Keratinocyte (primary cell): ENCODE data around the gene CCDC158.

Experiments
- CTCF ChIP-seq, 3 experiments: IDR thresholded peaks in 1 of 3; conservative IDR thresholded peaks in 1 of 3; optimal IDR thresholded peaks in 1 of 3; 2 replicates in 2 of 3; 3 replicates in 1 of 3; pipeline versions ENCODE3 to v1.5.1; 2011; ENCODE audit warnings: low read length in 3 of 3, mild to moderate bottlenecking in 3 of 3, moderate library complexity in 2 of 3, control low read depth in 1 of 3, inconsistent platforms in 1 of 3; ENCODE audit not compliant: insufficient read depth in 2 of 3; ENCODE audit errors: extremely low read depth in 1 of 3
- EZH2 ChIP-seq: IDR thresholded peaks from one replicate; pipeline ENCODE4 v1.6.1; 2012; ENCODE audit warnings: inconsistent platforms, mild to moderate bottlenecking, low read length, moderate library complexity

GRCh38 chr4:76313547-76313946 is 107.4 kb downstream of the CCDC158 start:
- TF ChIP-seq CTCF (optimal IDR thresholded peaks at IDR 0.05 in 1 of 3, IDR thresholded peaks at IDR 0.05 in 1 of 3, conservative IDR thresholded peaks at IDR 0.05 in 1 of 3; ENCODE audit: extremely low read depth in 1 of 3, insufficient read depth in 2 of 3, low read length in 3 of 3) (no peak), EZH2 (no peak)
